Measurements from ENCODE around the gene P4HA3.

DNA sequence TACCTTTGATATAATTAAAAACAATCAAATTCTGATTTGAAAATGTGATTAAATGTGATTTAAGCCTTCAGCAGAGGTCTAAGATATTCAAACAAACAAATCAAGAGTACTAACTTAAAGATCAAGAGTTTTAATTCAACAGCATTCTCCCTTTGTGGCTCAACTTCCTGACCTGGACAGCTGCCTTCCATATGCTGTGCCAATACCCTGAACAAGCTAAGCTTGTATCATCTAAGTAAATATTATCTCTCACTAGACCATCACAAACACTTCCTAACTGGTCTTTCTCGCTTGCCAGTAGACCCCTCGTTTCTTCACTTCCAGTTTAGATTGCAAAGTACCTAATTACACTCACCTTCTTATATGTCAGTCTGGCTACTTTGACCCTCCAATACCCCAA is 35.9 kb upstream of the P4HA3 start:
- TF ChIP-seq, protein P1, sequence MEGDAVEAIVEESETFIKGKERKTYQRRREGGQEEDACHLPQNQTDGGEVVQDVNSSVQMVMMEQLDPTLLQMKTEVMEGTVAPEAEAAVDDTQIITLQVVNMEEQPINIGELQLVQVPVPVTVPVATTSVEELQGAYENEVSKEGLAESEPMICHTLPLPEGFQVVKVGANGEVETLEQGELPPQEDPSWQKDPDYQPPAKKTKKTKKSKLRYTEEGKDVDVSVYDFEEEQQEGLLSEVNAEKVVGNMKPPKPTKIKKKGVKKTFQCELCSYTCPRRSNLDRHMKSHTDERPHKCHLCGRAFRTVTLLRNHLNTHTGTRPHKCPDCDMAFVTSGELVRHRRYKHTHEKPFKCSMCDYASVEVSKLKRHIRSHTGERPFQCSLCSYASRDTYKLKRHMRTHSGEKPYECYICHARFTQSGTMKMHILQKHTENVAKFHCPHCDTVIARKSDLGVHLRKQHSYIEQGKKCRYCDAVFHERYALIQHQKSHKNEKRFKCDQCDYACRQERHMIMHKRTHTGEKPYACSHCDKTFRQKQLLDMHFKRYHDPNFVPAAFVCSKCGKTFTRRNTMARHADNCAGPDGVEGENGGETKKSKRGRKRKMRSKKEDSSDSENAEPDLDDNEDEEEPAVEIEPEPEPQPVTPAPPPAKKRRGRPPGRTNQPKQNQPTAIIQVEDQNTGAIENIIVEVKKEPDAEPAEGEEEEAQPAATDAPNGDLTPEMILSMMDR (IDR thresholded peaks at IDR 0.05), result no peak
- TF ChIP-seq POLR2A (IDR thresholded peaks at IDR 0.05), result no peak

Data from adrenal gland (tissue), 5 donors.